Tibial artery (tissue), 4 donors: ENCODE measurements around the gene ZNF658.
"Not testable (repeated sequence)": the region's sequence is repeated elsewhere in the genome, so short reads cannot be mapped to it uniquely, and the experiment has no call there.

Experiments
- DNase-seq, 2 donors: peaks; one replicate each; pipeline ENCODE4 v3.0.0-alpha.2; 2019
- H3K27ac ChIP-seq, 2 donors: fragments of 200-600 bp; sonication (generic) in 1 of 2; 1 replicate in 1 of 2; 2 replicates in 1 of 2; pipeline ENCODE4 v1.5.1; 2018 to 2019; ENCODE audit warnings: mild to moderate bottlenecking in 1 of 2
- H3K27me3 ChIP-seq, 2 donors: fragments of 200-600 bp; sonication (generic) in 1 of 2; one replicate each; pipeline versions ENCODE4 v1.5.1 to v1.6.0; 2016 to 2019
- H3K36me3 ChIP-seq, 3 donors: fragments of 200-600 bp; sonication (generic) in 2 of 3; one replicate each; pipeline ENCODE4 v1.5.1; 2016 to 2019; ENCODE audit warnings: mild to moderate bottlenecking in 2 of 3
- H3K4me1 ChIP-seq, 4 donors: fragments of 200-600 bp; sonication (generic) in 2 of 4; 1 replicate in 3 of 4; 2 replicates in 1 of 4; pipeline ENCODE4 v1.5.1; 2016 to 2019
- H3K4me3 ChIP-seq, 2 donors: fragments of 200-600 bp; sonication (generic) in 1 of 2; 1 replicate in 1 of 2; 2 replicates in 1 of 2; pipeline ENCODE4 v1.5.1; 2018 to 2019; ENCODE audit warnings: mild to moderate bottlenecking in 2 of 2
- H3K9me3 ChIP-seq, 3 donors: fragments of 200-600 bp; sonication (generic) in 1 of 3; one replicate each; pipeline ENCODE4 v1.5.1; 2016 to 2019
- intact Hi-C: fragments of 100-400 bp; cut with DNase I; formaldehyde crosslinking; loops from one replicate; pipeline ENCODE4 v1.15.0; 2023; ENCODE audit warnings: low total_unique reads

Gene ZNF658

DNA sequence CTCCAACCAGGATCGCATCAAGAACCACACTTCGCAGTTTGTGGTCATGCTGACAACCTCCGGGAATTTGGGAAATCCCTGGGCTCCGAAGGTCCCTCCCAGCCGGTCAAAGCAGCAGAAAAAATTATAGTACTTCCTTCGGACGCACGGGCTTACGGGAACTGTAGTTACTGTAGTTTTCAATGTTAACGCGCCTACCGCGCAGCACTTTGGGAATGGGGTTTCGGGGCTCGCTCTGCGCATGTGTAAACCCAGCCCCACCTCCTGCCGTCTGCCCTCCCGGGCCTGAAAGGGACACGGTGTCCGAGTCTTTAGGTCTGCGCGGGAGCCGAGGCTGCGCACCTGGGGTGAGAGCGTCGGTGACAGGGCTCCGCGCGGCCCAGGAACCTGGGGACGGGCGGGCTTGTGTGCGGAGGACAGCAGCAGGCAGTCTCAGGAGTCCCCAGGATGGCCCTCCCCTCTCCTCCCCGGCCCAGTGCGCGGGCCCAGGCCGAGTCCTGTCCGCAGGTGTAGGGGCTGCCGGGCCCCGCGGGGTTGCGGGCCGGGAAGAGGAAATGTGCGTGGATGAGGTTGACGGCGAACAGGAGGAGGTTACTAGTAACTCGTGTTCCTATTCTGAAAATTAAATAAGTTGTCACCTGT lies at the start of gene ZNF658:
Gene ZNF658, plus strand, starts transcription at position 236 of the 642 bp plus-strand sequence. CDS start 2,837 bp downstream, outside the sequence.
- DNase-seq = peak; percentile 81 to 93
- H3K27ac ChIP-seq = peak within 1 kb of the TSS; percentile 64 to 71
- H3K9me3 ChIP-seq = not testable (repeated sequence)

DNA sequence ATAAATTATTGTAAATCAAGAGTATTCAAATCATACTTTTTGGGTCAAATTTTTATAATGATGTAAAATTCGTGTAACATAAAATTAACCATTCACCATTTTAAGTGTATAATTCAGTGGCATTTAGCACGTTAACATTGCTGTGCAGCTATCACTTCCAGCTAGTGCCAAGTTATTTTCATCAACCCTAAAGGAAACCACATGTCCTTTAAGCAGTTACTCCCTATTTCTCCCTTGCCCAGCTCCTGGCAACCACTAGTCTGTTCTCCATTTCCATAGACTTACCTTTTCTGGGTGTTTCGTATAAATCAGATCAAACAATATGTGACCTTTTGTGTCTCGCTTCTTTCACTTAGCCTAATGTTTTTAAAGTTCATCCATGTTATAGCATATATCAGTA lies 38.8 kb upstream of the ZNF658 start:
- H3K36me3 ChIP-seq, H3K4me1 ChIP-seq, H3K27ac ChIP-seq, DNase-seq, H3K4me3 ChIP-seq, H3K27me3 ChIP-seq, H3K9me3 ChIP-seq, intact Hi-C loops: not testable (repeated sequence)

More for the DNA sequence above, at the start of gene ZNF658:
- H3K4me1 ChIP-seq, H3K36me3 ChIP-seq, intact Hi-C loops, H3K27me3 ChIP-seq: not testable (repeated sequence)
- H3K4me3 ChIP-seq = peak within 1 kb of the TSS; percentile 60 to 61

DNA sequence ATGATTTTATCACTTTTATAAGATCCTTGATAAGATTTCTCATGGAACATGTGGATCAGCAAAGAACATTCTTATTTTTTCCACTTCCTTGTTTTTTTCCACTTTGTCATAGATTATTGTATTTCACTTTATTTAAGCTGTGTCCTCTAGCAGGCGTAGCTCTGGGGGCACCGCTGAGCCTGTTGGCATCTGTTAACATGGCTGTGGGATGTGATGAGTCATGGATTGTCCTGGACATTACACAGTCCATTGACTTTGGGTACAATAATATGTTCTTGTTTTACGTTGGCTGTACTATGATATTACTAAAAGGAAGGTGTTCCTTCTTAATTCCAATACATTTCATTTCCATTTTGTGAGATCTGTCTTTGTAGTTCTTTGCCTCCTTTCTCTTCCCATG lies 31.9 kb upstream of the ZNF658 start:
- H3K36me3 ChIP-seq, H3K4me1 ChIP-seq, DNase-seq, intact Hi-C loops, H3K4me3 ChIP-seq, H3K9me3 ChIP-seq, H3K27me3 ChIP-seq, H3K27ac ChIP-seq: not testable (repeated sequence)

DNA sequence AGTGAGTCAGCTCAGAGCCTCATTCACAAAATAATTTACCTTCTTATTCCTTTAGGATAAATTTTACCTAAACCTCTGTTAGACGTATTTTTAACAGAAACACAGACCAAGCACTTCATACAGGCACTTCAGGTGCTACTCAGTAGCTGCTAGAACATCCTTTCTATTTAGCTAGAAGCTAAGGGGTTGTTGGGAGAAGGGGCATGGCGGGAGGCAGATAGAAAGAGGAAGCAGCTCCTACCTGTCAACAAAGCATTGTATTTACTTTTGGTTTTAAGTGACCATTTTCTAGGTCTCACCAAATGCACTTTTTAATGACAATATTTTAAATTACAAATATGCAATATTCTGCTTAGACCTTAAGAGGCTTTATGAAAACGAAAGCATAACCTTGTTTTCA lies 19.9 kb upstream of the ZNF658 start:
- H3K9me3 ChIP-seq, H3K27me3 ChIP-seq, intact Hi-C loops, H3K36me3 ChIP-seq, H3K4me3 ChIP-seq, H3K27ac ChIP-seq, DNase-seq, H3K4me1 ChIP-seq: not testable (repeated sequence)

DNA sequence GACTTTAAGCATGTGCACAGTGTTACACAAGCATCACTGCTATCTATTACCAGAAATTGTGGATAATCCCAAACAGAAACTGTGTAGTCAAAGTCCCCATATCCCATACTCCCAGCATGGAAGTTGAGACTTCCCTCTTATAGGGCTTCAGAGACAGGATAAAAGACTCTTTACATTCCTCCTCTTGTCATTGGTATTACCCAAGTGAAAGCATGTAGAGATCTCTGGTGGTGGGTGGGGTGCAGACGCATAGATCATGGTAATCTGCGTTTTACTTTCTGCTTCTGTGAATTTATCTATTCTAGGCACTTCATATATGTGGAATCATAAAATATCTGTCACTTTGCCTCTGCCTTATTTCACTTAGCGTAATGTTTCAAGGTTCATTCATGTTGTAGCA lies 18.7 kb upstream of the ZNF658 start:
- H3K27me3 ChIP-seq, DNase-seq, H3K4me3 ChIP-seq, intact Hi-C loops, H3K36me3 ChIP-seq, H3K4me1 ChIP-seq, H3K27ac ChIP-seq, H3K9me3 ChIP-seq: not testable (repeated sequence)

DNA sequence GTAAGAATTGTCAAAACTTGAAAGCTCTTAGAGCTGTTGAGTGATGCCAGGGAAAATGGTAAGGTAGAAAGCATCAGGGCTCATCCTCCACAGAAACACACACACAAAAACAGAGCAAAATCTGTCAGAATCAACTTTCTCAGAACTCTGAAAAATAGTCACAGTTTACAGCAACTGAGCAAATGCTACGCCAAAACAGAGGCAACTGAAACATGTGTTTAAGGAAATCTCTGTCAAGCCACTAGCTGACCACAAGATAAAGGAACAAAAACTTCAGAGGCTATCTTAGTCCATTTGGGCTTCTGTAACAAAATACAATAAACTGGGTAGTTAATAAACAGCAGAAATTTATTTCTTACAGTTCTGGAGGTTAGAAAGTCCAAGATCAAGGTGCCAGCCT lies 10.2 kb upstream of the ZNF658 start:
- H3K4me3 ChIP-seq, H3K27ac ChIP-seq, H3K4me1 ChIP-seq, DNase-seq, intact Hi-C loops, H3K27me3 ChIP-seq, H3K36me3 ChIP-seq, H3K9me3 ChIP-seq: not testable (repeated sequence)

DNA sequence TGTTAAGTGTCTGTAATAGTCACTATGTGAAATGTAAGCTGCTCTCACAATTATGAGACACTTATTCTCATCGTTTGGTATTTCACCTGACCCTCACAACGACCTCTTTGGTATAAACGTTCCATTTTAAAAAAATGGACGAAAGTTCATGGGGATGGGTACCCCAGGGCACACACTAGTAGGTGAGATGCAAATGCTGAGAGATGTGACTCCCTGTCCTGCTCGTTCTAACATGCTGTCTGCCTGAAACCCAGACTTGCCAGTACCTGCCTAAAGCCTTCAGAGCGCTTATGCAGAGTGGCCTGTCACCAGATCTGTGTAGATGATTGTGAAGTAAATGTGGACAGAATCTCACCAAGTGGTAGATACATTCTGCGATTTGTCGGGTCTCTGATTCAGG lies 616 bp downstream of the ZNF658 start:
- DNase-seq, H3K9me3 ChIP-seq, H3K36me3 ChIP-seq, intact Hi-C loops, H3K27me3 ChIP-seq, H3K4me1 ChIP-seq: not testable (repeated sequence)
- peak overlapping the region; percentile 60 to 61 for H3K4me3 ChIP-seq
- peak overlapping the region; percentile 64 to 71 for H3K27ac ChIP-seq

DNA sequence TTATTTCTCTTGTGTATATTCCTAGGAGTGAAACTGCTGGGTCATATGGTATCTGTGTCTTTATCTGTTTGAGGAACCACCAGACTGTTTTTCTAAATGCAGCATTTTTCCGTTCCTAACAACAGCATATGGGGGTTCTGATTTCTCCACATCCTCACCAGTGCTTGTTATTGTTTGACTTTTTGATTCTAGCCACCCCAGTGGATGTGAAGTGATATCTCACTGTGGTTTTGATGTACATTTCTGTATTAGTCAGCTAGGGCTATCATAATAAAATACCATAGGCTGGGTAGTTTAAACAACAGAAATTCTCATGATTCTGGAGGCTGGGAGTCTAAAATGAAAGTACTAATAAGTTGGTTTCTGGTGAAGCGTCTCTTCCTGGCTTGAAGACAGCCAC lies 9.0 kb downstream of the ZNF658 start:
- H3K27me3 ChIP-seq, H3K4me3 ChIP-seq, intact Hi-C loops, DNase-seq, H3K4me1 ChIP-seq, H3K27ac ChIP-seq, H3K9me3 ChIP-seq: not testable (repeated sequence)
- peaks cover 18 to 34% (median 21%) of the 10 kb centered on the region in 3 donors for H3K36me3 ChIP-seq

DNA sequence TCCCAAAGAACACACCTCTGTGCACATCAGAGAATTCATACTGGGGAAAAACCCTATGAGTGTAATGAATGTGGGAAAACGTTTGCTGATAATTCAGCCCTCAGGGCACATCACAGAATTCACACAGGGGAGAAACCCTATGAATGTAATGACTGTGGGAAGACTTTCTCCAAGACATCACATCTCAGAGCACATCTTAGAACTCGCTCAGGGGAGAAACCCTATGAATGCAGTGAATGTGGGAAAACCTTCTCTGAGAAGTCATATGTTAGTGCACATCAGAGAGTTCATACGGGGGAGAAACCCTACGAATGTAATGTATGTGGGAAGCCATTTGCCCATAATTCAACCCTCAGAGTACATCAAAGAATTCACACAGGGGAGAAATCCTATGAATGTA lies 19.5 kb downstream of the ZNF658 start:
- H3K4me3 ChIP-seq, DNase-seq, H3K27ac ChIP-seq, H3K4me1 ChIP-seq, intact Hi-C loops, H3K27me3 ChIP-seq: not testable (repeated sequence)
- Histone ChIP-seq H3K9me3 (peaks cover 0 to 36% (median 0%) of the 10 kb centered on the region in 3 donors), H3K36me3 (peaks cover 4 to 24% (median 12%) of the 10 kb centered on the region in 3 donors)

DNA sequence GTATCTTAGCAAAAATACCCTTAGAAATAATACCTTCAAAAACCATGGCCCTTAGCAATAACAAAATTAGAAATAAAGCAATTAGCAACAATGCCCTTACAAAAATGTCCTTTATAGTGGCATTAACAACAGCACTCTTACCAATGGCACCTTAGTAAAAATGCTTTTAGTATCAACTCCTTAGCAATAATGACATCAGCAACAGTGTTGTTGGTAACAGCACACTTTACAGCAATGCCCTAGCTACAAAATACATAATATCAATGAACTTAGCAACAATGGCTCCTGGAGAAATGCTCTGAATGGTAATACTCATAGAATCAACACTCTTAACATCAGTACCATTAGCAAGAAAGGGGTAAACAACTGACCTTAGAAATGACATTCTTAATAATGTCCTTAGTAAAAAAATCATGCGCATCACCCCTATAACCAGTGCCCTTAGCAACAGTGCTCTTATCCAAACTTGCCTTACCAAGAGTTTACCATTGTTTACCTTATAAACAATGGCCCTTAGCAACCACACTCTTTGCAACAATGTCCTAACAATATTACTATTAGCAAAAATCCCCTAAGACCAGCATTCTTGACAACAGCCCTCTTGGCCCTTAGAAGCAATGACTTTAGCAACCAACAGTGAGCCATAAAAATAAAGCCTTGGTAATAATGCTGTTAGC lies 35.8 kb downstream of the ZNF658 start:
- H3K9me3 ChIP-seq, DNase-seq, intact Hi-C loops, H3K4me3 ChIP-seq, H3K27ac ChIP-seq, H3K27me3 ChIP-seq, H3K36me3 ChIP-seq, H3K4me1 ChIP-seq: not testable (repeated sequence)

DNA sequence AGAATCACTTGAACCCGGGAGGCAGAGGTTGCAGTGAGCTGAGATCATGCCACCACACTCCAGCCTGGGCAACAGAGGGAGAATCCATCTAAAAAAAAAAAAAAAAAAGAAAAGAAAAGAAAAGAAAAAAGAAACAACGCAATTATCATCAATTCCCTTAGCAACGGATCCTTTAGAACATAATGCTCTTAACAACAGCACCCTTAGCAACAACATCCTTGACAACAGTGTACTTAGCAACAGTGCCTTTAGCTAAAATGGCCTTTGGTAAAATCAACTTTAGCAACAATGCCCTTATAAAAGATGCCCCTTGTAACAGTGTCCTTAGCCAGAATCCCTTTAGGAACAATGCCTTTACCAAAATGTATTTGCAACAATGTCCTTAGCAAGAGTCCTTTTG lies 37.1 kb downstream of the ZNF658 start:
- DNase-seq, H3K27ac ChIP-seq, H3K4me1 ChIP-seq, intact Hi-C loops, H3K36me3 ChIP-seq, H3K27me3 ChIP-seq, H3K9me3 ChIP-seq, H3K4me3 ChIP-seq: not testable (repeated sequence)

DNA sequence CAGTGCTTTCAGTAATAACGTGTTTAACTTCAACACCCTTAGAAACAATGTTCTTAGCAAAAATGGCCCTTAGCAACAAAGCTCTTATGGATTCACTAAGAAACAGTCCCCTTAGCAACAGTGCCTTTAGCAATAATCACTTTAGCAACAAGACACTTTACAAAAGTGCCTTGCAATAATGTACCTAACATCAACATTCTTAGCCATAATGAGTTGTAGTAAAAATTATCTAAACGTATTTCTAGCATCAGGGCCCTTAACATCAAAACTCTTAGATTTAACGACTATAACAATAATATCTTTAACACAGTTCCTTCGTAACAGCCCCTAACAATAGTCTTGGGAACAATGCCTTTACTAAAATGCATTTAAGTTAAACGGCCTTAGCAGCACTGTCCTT lies 37.8 kb downstream of the ZNF658 start:
- H3K27ac ChIP-seq, H3K9me3 ChIP-seq, H3K36me3 ChIP-seq, intact Hi-C loops, H3K4me3 ChIP-seq, H3K4me1 ChIP-seq, H3K27me3 ChIP-seq, DNase-seq: not testable (repeated sequence)

DNA sequence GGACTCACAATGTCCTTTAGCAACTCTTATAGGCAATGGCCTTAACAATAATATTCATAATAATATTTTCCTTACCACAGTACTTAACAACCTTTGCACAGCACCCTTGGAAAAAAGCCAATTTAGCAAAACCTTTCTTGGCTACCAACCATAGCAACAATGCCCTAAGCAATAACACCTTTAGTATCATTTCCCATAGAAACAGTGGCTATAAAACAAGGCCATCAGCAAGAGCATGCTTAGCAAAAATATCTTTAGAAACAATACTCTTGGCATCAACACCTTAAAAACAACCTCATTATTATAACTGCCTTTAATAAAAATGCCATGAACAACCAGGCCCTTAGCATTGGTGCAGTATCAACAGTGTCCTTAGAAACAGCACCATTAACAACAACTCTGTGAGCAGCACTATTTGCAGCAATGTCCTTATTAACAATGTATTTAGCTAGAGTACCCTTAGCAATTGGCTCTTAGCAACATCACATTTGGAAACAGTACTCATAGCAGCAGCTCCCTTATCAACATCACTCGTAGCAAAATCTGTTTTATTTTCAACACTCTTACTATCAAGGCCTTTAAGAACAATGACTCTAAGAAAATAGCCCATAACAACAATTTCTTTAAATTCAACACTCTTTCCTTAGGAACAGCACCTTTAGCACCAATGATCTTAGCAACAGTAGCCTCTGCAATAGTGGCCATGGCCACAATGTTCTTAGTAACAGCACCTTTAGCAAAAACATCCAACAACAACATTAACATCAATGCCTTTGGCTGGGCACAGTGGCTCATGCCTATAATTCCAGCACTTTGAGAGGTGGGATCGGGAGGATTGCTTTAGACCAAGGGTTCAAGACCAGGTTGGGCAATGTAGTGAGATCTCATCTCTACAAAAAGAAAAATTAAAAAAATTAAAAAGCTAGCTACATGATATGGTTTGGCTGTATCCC lies 39.6 kb downstream of the ZNF658 start:
- H3K36me3 ChIP-seq, H3K27me3 ChIP-seq, H3K27ac ChIP-seq, intact Hi-C loops, H3K4me3 ChIP-seq, H3K9me3 ChIP-seq, H3K4me1 ChIP-seq, DNase-seq: not testable (repeated sequence)
